Gastrocnemius medialis (tissue), 4 donors: ENCODE measurements around the gene DUS4L.

Experiments
- POLR2A ChIP-seq, 2 donors: fragments of 450-650 bp; IDR thresholded peaks; one replicate each; pipeline ENCODE4 v1.6.1; 2017; ENCODE audit warnings: antibody characterized with exemption in 2 of 2, mild to moderate bottlenecking in 2 of 2, moderate library complexity in 2 of 2
- TF ChIP-seq, protein P1 (sequence below), 5 experiments: fragments of 450-650 bp in 3 of 5; fragments of 200-600 bp in 2 of 5; sonication (generic) in 2 of 5; IDR thresholded peaks in 4 of 5; conservative IDR thresholded peaks in 1 of 5; 1 replicate in 4 of 5; 2 replicates in 1 of 5; pipeline ENCODE4 v1.5.1; 2016 to 2019; ENCODE audit warnings: antibody characterized with exemption in 5 of 5, mild to moderate bottlenecking in 3 of 5, moderate library complexity in 3 of 5

- TF ChIP-seq, protein P1, sequence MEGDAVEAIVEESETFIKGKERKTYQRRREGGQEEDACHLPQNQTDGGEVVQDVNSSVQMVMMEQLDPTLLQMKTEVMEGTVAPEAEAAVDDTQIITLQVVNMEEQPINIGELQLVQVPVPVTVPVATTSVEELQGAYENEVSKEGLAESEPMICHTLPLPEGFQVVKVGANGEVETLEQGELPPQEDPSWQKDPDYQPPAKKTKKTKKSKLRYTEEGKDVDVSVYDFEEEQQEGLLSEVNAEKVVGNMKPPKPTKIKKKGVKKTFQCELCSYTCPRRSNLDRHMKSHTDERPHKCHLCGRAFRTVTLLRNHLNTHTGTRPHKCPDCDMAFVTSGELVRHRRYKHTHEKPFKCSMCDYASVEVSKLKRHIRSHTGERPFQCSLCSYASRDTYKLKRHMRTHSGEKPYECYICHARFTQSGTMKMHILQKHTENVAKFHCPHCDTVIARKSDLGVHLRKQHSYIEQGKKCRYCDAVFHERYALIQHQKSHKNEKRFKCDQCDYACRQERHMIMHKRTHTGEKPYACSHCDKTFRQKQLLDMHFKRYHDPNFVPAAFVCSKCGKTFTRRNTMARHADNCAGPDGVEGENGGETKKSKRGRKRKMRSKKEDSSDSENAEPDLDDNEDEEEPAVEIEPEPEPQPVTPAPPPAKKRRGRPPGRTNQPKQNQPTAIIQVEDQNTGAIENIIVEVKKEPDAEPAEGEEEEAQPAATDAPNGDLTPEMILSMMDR (IDR thresholded peaks at IDR 0.05 in 4 of 5, conservative IDR thresholded peaks at IDR 0.05 in 1 of 5) = no peak
- no peak for TF ChIP-seq POLR2A (IDR thresholded peaks at IDR 0.05)
Observed at GRCh38 chr7:107591421-107591820, 27.6 kb downstream of the DUS4L start.
